Stimulated activated CD8-positive, alpha-beta memory T cell treated with anti-CD3 and anti-CD28 coated beads, Interleukin-7, amount 100 ng/mL, for 48 hours (primary cell): ENCODE results near the gene ZC3HAV1.
"Not testable (repeated sequence)": the region's sequence is repeated elsewhere in the genome, so short reads cannot be mapped to it uniquely, and the experiment has no call there.

ENCODE experiments used
- DNase-seq, 2 donors: peaks; one replicate each; pipeline ENCODE4 v3.0.0-alpha.2; 2020; ENCODE audit warnings: low read depth in 1 of 2; ENCODE audit errors: extremely low read depth in 1 of 2

The ZC3HAV1 gene

DNA sequence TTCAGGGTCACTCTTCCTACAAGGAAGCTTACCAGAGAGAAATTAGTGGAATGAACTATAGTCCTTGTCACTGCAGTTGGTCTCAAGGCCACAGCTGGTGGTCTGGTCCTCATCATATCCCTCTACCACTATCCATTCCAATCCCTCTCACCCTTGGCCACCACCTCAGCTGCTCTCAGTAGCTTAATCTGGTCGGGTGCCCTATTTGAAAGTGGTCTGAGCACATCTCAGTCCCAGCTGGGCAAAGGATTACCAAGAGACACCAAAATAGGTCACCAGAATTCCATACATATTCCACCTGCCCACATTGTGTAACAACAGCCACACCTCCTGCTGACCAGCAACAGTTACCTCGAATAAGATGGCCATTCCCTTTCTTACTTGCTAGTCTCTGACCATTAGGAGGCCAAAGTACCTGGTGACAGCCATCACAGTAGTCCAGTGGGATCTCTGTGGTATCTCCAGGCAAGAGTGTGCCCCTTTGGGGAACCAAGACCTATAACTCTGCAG lies 3.3 kb upstream of the ZC3HAV1 start:
- DNase-seq = no peak

- DNase-seq = no peak
These were observed 2.8 kb upstream of the ZC3HAV1 start for GRCh38 chr7:139112316-139112715.

DNA sequence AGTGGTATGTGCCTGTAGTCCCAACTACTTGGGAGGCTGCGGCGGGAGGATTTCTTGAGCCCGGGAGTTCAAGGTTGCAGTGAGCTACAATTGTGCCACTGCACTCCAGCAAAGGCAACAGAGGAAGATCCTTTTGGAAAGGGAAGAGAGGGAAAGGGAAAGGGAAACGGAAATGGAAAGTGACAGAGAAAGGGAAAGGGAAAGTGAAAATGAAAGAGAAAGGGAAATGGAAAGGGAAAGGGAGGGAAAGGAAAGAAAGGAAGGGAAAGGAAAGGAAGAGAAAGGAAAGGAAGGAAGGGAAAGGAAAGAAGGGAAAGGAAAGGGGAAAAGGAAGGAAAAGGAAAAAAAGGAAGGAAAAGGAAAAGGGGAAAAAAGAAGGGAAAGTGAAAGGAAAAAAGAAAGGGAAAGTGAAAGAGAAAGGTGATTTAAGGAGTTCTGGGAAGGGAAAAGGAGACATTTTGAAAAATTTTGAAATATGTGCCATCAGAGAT lies 2.3 kb upstream of the ZC3HAV1 start:
- DNase-seq = no peak

GRCh38 chr7:139111147-139111546 lies 1.6 kb upstream of the ZC3HAV1 start:
- DNase-seq = no peak

DNA sequence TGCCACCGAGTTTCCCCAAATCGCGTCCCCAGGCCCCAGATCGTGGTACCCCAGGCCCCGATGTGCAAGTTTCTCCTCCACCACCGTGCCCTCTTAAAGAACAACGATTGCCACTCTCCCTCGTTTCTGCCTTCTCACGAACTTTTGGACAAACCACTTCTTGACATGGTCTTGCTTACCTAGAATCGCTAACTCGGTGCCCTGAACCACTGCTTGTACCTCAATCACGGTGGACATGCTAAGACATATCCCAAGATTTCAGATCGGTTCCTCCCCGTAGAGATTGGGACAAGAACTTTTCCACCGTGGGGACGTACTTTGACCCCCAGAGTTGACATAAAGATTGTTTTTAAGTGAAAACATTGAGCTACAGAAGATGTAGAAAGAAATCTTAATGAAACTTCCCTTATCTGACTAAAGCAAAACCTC lies 477 bp upstream of the ZC3HAV1 start:
- no peak for DNase-seq

DNA sequence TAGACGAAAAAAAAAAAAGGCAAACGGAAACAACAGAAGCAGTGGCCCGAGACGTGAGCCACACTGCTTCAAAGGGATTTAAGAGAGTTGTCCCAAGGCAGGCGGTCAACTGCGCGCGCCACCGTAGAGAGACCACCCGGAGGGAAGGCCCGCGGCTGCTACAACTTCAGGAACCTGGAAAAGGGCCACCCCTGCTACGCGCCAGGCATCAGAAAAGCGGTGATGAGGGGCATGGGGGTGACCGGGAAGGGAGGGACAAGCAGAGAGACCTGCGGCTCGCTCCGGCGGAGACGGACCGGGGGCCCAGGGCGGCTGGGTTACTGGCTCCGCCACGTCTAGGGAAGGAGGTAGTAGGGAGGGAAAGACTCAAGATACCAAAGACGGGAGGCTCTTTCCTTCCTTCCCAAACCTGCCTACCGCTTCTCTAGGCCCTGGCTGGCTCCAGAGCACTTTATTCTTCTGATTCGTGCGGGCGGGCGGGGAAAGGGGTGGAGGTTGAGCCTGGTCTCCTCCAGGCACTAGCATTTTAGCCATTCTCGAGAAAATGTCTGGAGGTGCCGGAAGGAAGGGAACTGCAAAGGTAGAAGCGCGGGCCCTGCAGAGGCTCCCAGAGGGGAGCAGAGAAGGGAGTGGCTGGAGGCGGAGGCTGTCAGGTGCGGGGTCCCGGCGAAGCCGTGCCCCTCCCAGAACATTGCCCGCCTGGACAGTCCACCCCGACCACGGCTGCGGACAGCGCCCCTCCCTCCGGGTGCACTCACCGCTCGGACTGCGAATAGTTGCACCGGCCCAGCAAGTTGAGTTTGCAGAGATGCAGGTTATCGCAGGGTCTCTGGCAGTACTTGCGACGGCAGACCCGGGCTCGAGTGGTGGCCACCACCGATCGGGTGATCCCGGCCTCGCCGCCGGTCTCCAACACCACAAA lies 993 bp downstream of the ZC3HAV1 start:
- no peak for DNase-seq

DNA sequence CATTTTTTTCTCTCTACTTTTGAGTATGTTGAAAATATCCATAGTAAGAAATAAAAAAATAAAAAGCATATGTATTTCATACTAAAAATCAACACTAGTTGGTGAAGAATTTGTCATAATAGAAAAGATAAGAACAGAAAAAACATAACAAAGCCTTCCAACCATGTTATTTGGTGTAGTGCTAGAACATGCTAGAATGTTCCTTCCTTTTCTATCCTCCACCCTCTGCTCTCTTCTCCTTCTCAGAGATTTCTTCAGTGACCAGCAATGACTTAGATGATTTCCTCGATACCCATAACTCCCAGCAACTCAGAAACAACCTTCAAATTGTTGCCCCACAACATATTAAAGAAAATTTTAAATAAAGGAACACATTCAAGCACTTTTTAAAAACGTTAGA lies 2.6 kb downstream of the ZC3HAV1 start:
- DNase-seq = no peak

DNA sequence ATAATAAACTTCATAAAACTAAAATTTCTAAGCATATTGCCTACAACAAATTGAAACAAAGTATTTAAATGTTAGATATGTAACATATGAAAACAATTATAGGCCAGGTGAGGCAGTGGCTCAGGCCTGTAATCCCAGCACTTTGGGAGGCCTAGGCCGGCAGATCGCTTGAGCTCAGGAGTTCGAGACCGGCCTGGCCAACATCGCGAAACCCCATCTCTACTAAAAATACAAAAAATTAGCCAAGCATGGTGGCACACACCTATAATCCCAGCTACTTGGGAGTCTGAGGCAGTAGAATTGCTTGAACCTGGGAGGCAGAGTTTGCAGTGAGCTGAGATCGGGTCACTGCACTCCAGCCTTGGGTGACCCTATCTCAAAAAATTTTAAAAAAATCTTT lies 3.3 kb downstream of the ZC3HAV1 start:
- not testable (repeated sequence) for DNase-seq

DNA sequence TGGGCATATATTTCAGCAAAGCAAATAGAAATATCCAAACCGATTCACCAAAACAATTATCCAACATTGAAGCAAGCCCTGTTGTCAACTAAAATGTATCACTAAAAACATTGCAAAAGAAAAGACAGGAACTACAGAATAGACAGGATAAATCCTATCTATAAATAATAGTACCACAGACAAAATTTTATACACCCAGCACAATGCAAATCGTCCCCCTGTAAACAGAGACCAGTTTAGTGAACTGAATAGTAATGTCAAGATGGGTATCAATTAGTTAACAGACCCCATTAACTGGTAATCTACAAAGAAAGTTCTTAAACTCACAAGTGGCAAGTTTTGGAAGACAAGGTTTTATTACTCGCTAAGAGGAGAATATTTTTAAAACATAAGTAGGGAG lies 4.0 kb downstream of the ZC3HAV1 start:
- DNase-seq = no peak

GRCh38 chr7:139104091-139104450 lies 5.4 kb downstream of the ZC3HAV1 start:
- DNase-seq = no peak

- DNase-seq = no peak
These were observed 6.3 kb downstream of the ZC3HAV1 start for GRCh38 chr7:139103057-139103815.

DNA sequence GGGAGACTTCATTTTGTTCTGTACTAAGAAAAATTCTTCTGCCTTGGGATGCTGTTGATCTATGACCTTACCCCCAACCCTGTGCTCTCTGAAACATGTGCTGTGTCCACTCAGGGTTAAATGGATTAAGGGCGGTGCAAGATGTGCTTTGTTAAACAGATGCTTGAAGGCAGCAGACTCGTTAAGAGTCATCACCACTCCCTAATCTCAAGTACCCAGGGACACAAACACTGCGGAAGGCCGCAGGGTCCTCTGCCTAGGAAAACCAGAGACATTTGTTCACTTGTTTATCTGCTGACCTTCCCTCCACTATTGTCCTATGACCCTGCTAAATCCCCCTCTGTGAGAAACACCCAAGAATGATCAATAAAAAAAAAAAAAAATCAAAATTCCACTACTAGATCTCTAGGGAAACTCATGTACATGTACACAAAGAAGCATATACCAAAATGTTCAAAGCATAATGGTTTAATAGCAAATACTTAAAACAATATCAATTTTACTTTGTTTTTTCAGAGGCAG lies 7.8 kb downstream of the ZC3HAV1 start:
- DNase-seq = not testable (repeated sequence)

DNA sequence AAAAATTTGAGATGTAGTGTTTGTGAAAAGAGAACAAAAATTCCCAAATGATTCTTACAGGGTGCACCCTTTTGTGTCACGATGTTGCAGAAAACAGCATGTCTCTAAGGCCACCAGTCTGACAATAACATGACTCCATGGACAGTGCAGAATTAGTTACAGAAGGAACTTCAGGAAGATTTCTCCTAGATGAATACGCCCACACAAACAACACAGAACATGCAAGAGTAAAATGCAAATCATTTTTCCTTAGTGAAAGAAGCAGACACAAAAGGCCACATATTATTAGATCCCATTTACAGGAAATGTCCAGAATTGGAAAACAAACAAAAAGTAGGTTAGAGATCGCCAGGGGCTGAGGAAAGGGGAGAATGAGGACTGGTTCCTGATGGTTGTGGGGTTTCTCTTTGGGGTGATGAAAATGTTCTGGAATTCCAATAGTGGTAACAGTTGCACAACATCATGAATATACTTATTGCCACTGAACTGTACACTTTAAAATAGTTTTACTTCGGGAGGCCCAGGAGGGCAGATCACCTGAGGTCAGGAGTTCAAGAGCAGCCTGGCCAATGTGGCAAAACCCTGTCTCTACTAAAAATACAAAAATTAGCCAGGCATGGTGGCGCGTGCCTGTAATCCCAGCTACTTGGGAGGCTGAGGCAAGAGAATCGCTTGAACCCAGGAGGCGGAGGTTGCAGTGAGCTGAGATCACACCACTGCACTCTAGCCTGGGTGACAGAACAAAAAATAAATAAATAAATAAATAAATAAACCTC lies 10.2 kb downstream of the ZC3HAV1 start:
- DNase-seq = no peak

- DNase-seq = peak in 1 of 2 donors; percentile 65
These were observed 14.3 kb downstream of the ZC3HAV1 start for GRCh38 chr7:139095194-139095659.

DNA sequence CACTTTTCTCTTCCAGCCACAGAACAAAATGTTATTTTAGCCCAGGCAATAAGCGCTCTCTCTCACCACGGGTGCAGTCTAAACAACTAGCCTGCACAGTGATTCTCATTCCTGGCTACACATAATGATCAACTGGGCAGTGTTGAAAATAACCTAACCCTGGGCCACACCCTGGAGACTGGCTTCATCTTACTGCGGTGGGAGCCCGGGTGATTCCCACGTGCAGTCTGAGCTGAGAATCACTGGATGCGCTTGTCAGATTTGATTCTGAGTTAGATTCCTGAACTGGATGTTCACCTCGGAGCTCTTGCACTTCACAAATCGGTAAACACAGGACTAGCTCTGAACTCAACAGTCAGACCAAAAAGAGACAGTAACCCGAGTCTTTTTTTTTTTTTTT lies 14.9 kb downstream of the ZC3HAV1 start:
- no peak for DNase-seq

- DNase-seq = no peak
These were observed 15.5 kb downstream of the ZC3HAV1 start for GRCh38 chr7:139094030-139094429.

GRCh38 chr7:139093512-139093911 lies 16.0 kb downstream of the ZC3HAV1 start:
- DNase-seq = not testable (repeated sequence)

DNA sequence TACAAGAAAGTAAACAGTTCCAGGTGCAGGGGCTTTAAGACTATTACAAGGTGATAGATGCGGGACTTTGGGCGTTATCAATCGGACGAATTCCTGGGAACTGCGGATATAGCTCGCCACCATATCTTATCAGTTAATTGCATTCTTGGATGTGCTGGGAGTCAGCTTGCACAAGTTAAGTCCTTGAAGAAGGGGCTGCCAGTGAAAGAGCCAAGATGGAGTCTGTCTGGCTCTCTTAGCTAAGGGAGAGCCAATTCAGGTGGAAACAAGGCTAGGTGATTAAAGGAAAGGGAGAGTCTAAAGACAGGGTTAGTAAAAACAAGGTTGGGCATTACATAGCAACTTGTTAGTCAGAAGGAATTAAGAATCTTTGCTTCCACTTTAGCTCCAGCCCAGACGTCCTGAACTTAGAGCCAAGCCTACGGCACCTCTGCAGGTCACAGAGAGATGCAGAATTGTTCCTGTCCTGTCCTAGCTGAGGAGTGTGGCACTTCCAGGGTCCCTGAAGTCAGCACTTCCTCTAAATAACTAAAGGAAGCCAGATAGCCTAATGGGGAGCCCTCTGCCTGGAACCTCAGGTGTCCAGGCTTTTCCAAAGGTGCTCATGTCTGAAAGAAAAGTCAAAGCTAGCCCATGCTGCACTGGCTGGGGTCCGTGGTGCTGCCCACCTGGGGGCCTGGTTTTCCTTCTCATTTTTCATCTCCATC lies 17.3 kb downstream of the ZC3HAV1 start:
- no peak for DNase-seq

- no peak for DNase-seq
These were observed 17.9 kb downstream of the ZC3HAV1 start for GRCh38 chr7:139091677-139091996.

DNA sequence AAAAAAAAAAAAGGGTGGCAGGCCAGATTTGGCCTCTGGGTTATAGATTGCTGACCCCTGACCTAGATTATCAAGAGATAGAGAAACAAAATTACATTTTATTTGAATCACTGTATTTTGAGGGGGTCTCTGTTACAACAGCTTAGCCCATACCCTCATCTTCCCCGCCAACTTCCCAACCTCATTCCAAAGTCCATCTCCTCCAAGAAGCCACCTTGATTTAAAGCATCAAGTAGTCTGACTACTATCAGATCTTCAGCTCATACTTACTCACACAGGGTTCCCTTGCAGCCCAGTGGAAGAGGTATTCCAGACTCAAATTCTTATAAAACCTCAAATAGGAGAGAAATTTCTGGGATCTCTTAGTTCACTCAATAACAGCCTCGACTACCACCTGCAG lies 20.4 kb downstream of the ZC3HAV1 start:
- no peak for DNase-seq
